Endothelial cell of umbilical vein (primary cell): ENCODE data around the gene OSGIN1. TPM values are rescaled to one million over a fixed set of nuclear protein-coding genes. Genes with fewer than 3 reads are reported as not detected.

Experiments
- BruUV-seq: library from RNA; stranded (reverse); fragments of 400-500 nt; replicated peaks from 2 replicates; lab custom pipeline; 2021; lab: Mats Ljungman, UMichigan
- CTCF ChIA-PET: fragments of 300-600, 350-600 bp; sonication (Branson Sonifier 250); formaldehyde crosslinking; loops from one replicate; lab custom pipeline; 2021; ENCODE audit warnings: antibody characterized with exemption, inconsistent platforms; lab: Charles Lee
- POLR2A ChIA-PET: fragments of 300-600, 350-600 bp; sonication (Branson Sonifier 250); formaldehyde crosslinking; loops from one replicate; lab custom pipeline; 2021; ENCODE audit warnings: antibody characterized with exemption, inconsistent platforms; lab: Charles Lee
- DNase-seq: peaks from one replicate; pipeline ENCODE4 v3.0.0-alpha.2; 2011; ENCODE audit warnings: low read depth, low spot score
- FAIRE-seq: peaks from 2 replicates; lab custom pipeline; 2011; peaks lifted over from hg19 to GRCh38; lab: Jason Lieb, UNC
- H2AFZ ChIP-seq: 2 replicates; pipeline ENCODE4 v1.6.0; 2012; ENCODE audit warnings: low read depth, low read length, control low read depth, inconsistent platforms
- H3K27ac ChIP-seq: 2 replicates; pipeline ENCODE4 v1.5.1; 2011; ENCODE audit warnings: low read depth, mild to moderate bottlenecking, control low read depth, low read length, moderate library complexity; ENCODE audit not compliant: insufficient read depth
- H3K27me3 ChIP-seq, 2 experiments: 2 replicates each; pipeline versions ENCODE4 v1.6.0 to v1.6.1; 2011; ENCODE audit warnings: low read length in 2 of 2, mixed read lengths in 1 of 2; ENCODE audit not compliant: control insufficient read depth in 2 of 2, insufficient read depth in 2 of 2
- H3K36me3 ChIP-seq, 2 experiments: 2 replicates in 1 of 2; 3 replicates in 1 of 2; pipeline ENCODE4 v1.5.1; 2011; ENCODE audit warnings: low read length in 2 of 2, mild to moderate bottlenecking in 1 of 2, moderate library complexity in 1 of 2; ENCODE audit not compliant: control insufficient read depth in 2 of 2, insufficient read depth in 2 of 2; ENCODE audit errors: extremely low read depth in 1 of 2
- H3K4me1 ChIP-seq: 3 replicates; pipeline ENCODE4 v1.5.1; 2011; ENCODE audit warnings: mild to moderate bottlenecking, low read length; ENCODE audit not compliant: control insufficient read depth, insufficient read depth; ENCODE audit errors: extremely low read depth
- H3K4me2 ChIP-seq: 2 replicates; pipeline ENCODE4 v1.6.1; 2011; ENCODE audit warnings: low read length, control low read depth, mixed read lengths; ENCODE audit not compliant: insufficient read depth
- H3K4me3 ChIP-seq, 3 experiments: fragments of 200-600 bp in 1 of 3; sonication (generic), shearing (Covaris generic) in 1 of 3; replicated peaks in 1 of 3; 2 replicates each; pipeline ENCODE4 v1.5.1; 2011 to 2016; ENCODE audit warnings: control low read depth in 3 of 3, low read length in 3 of 3, mild to moderate bottlenecking in 2 of 3, inconsistent platforms in 1 of 3, low read depth in 1 of 3, moderate library complexity in 1 of 3; ENCODE audit not compliant: insufficient read depth in 1 of 3
- H3K79me2 ChIP-seq: 2 replicates; pipeline ENCODE4 v1.6.0; 2012; ENCODE audit warnings: low read length, inconsistent platforms; ENCODE audit not compliant: control insufficient read depth, insufficient read depth
- H3K9ac ChIP-seq: replicated peaks from 2 replicates; pipeline ENCODE3; 2011; ENCODE audit warnings: low read length, control low read depth; ENCODE audit not compliant: insufficient read depth; ENCODE audit errors: extremely low read depth
- H3K9me1 ChIP-seq: replicated peaks from 3 replicates; pipeline ENCODE4 v1.6.0; 2011; ENCODE audit warnings: mild to moderate bottlenecking, low read length; ENCODE audit not compliant: control insufficient read depth, insufficient read depth; ENCODE audit errors: extremely low read depth
- H3K9me3 ChIP-seq: replicated peaks from 2 replicates; pipeline ENCODE4 v1.5.1; 2012; ENCODE audit warnings: low read length, inconsistent platforms; ENCODE audit not compliant: control insufficient read depth, insufficient read depth
- H4K20me1 ChIP-seq: replicated peaks from 2 replicates; pipeline ENCODE3; 2011; ENCODE audit warnings: mild to moderate bottlenecking, low read length; ENCODE audit not compliant: control insufficient read depth, insufficient read depth; ENCODE audit errors: extremely low read depth
- EZH2 ChIP-seq: IDR thresholded peaks from 2 replicates; pipeline ENCODE4 v1.6.1; 2012; ENCODE audit warnings: borderline replicate concordance, low read depth, mild to moderate bottlenecking, moderate library complexity, low read length, inconsistent platforms; ENCODE audit not compliant: severe bottlenecking
- FOS ChIP-seq: IDR thresholded peaks from 2 replicates; pipeline ENCODE4 v1.6.1; 2011; ENCODE audit warnings: mild to moderate bottlenecking, low read length, moderate library complexity, borderline replicate concordance; ENCODE audit not compliant: insufficient read depth
- GATA2 ChIP-seq: IDR thresholded peaks from 2 replicates; pipeline ENCODE4 v1.7.0; 2011; ENCODE audit warnings: low read depth, mild to moderate bottlenecking, moderate library complexity, mixed read lengths, low read length; ENCODE audit not compliant: insufficient read length, insufficient read depth
- JUN ChIP-seq: IDR thresholded peaks from 2 replicates; pipeline ENCODE4 v1.6.1; 2011; ENCODE audit warnings: borderline replicate concordance, low read depth; ENCODE audit not compliant: insufficient read length, insufficient read depth
- MYC ChIP-seq: IDR thresholded peaks from one replicate; pipeline ENCODE4 v1.6.1; 2011; ENCODE audit warnings: mild to moderate bottlenecking, low read depth, low read length
- POLR2A ChIP-seq: IDR thresholded peaks from 2 replicates; pipeline ENCODE4 v1.6.1; 2012; ENCODE audit warnings: low read depth, mild to moderate bottlenecking, control low read depth, low read length
- POLR2AphosphoS5 ChIP-seq: IDR thresholded peaks from 2 replicates; pipeline ENCODE4 v1.6.1; 2012; ENCODE audit warnings: low read depth, mild to moderate bottlenecking, control low read depth, low read length, moderate library complexity; ENCODE audit not compliant: insufficient read depth
- dilution Hi-C: fragments of 300-500 bp; cut with MboI; formaldehyde crosslinking; loops from one replicate; pipeline ENCODE4 v1.15.0; 2019; ENCODE audit warnings: low sequenced_read_pairs; ENCODE audit not compliant: extremely low pct_ligation_motif_present
- intact Hi-C: fragments of 100-400 bp; cut with micrococcal nuclease; formaldehyde crosslinking; loops from one replicate; pipeline ENCODE4 v1.10.0; 2022
- polyA plus RNA-seq, 4 experiments: library from polyadenylated mRNA; depleted of rRNA in 3 of 4; stranded (reverse) in 3 of 4; unstranded in 1 of 4; fragments of >200 nt; gene quantifications; 2 replicates each; pipeline versions ENCODE4 v1.2.1 to v1.2.3, GENCODE V29; 2011 to 2012; ENCODE audit warnings: missing spikeins in 1 of 4
- total RNA-seq: library from RNA; stranded (reverse); gene quantifications from 2 replicates; pipeline ENCODE4 v1.2.3, GENCODE V29; 2021
- TF ChIP-seq, protein P1 (sequence below), 2 donors: IDR thresholded peaks; 1 replicate in 1 of 2; 2 replicates in 1 of 2; pipeline ENCODE4 v1.5.1; 2011; ENCODE audit warnings: low read length in 2 of 2, mild to moderate bottlenecking in 2 of 2, moderate library complexity in 2 of 2, control low read depth in 1 of 2, inconsistent platforms in 1 of 2, low read depth in 1 of 2; ENCODE audit not compliant: insufficient read depth in 1 of 2; ENCODE audit errors: extremely low read depth in 1 of 2
- TF ChIP-seq, protein P2 (sequence below): IDR thresholded peaks from 2 replicates; pipeline ENCODE4 v1.6.1; 2011; ENCODE audit not compliant: insufficient read depth, insufficient read length

OSGIN1 gene
- total and polyA plus RNA-seq, 2 donors (not counting 3 experiments of a cell fraction or from before 2014, with no cell fraction given): 9.2 to 11.0 TPM

DNA sequence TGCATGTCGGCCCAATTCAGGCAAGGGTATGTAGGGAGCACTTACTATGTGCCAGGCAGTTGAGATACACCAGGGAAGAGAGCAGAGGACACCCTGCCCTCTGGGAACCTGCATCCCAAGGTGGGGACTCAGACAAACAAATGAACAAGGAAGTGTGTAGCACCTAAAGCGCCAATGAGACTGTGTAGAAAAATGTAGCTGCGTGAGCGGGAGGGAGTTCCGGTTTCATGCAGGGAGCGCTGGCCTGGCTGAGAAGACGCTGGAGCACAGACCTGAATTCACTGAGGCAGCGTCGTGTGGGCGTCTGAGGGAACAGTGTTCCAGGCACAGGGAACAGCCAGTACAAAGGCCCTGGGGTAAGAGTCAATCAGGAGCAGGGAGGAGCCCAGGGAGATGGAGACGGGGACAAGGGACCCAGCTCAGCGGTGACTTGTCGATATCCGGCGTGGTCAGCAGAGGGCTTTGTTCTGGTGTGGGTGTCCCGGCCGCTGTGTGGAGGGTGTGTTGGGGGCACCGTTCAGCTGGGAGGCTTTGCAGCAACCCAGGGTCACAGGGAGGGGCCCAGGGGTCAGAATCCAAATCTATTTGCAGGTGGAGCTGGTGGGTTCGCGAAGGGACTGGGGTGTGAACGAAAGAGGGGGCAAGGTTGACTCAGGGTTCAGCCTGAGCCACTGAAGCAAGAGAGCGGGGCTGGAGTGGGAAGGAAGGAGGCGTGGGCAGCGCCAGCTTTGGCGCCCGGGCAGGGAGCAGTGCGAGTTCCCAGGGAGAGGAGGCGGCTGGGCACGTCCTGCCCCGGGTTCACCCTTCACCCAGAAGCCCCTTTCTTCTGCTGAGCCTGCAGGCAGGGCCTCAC lies 17.8 kb upstream of the OSGIN1 start:
- no peak overlapping the region for H3K4me3 ChIP-seq
- ChIA-PET POLR2A (no interaction called here), CTCF (interaction anchor here (1.2 kb wide), 2 partner anchors 8 to 131 kb away, joined by 3 to 4 read pairs; no protein-coding TSS in a partner anchor)
- H2AFZ ChIP-seq: no peak overlapping the region
- intact Hi-C loops: no loop called here
- no TSS peak for BruUV-seq
- H3K9me3 ChIP-seq: no peaks in the 10 kb centered on the region
- FAIRE-seq (no peak), DNase-seq (no peak)
- no peaks in the 10 kb centered on the region for H4K20me1 ChIP-seq
- dilution Hi-C loops: no loop called here
- no peaks in the 10 kb centered on the region for H3K36me3 ChIP-seq
- H3K27me3 ChIP-seq: no peaks in the 10 kb centered on the region
- peaks cover 5% of the 10 kb centered on the region for H3K4me1 ChIP-seq
- TF ChIP-seq EZH2 (no peak), JUN (no peak), MYC (no peak), GATA2 (no peak), POLR2A (no peak), POLR2AphosphoS5 (no peak), FOS (no peak)
- TF ChIP-seq, protein P1, sequence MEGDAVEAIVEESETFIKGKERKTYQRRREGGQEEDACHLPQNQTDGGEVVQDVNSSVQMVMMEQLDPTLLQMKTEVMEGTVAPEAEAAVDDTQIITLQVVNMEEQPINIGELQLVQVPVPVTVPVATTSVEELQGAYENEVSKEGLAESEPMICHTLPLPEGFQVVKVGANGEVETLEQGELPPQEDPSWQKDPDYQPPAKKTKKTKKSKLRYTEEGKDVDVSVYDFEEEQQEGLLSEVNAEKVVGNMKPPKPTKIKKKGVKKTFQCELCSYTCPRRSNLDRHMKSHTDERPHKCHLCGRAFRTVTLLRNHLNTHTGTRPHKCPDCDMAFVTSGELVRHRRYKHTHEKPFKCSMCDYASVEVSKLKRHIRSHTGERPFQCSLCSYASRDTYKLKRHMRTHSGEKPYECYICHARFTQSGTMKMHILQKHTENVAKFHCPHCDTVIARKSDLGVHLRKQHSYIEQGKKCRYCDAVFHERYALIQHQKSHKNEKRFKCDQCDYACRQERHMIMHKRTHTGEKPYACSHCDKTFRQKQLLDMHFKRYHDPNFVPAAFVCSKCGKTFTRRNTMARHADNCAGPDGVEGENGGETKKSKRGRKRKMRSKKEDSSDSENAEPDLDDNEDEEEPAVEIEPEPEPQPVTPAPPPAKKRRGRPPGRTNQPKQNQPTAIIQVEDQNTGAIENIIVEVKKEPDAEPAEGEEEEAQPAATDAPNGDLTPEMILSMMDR (IDR thresholded peaks at IDR 0.05; ENCODE audit: extremely low read depth in 1 of 2, insufficient read depth in 1 of 2, low read depth in 1 of 2, low read length in 2 of 2): no peak
- TF ChIP-seq, protein P2, sequence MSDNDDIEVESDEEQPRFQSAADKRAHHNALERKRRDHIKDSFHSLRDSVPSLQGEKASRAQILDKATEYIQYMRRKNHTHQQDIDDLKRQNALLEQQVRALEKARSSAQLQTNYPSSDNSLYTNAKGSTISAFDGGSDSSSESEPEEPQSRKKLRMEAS: no peak
- H3K9me1 ChIP-seq: no peaks in the 10 kb centered on the region
- H3K27ac ChIP-seq: no peak overlapping the region
- H3K79me2 ChIP-seq: no peaks in the 10 kb centered on the region
- no peak overlapping the region for H3K9ac ChIP-seq
- no peak overlapping the region for H3K4me2 ChIP-seq
